ENCODE data around the gene PPM1B.
A peak's percentile ranks its signal among the peaks of the same experiment; 100 is the strongest.

Gene PPM1B

GRCh38 chr2:44210362-44210761 is 41.7 kb downstream of the PPM1B start:
- Histone ChIP-seq H3K27ac (ENCODE audit: insufficient read depth, low read depth, low read length, poor library complexity, severe bottlenecking) (no peak overlapping the region), H3K4me3 (ENCODE audit: insufficient read depth, low read depth, low read length) (no peak overlapping the region), H3K27me3 (ENCODE audit: control insufficient read depth, insufficient read depth, low read length, poor library complexity, severe bottlenecking) (no peaks in the 10 kb centered on the region), H3K4me1 (ENCODE audit: control insufficient read depth, insufficient read depth, low read length) (no peaks in the 10 kb centered on the region), H3K36me3 (ENCODE audit: control insufficient read depth, insufficient read depth, low read length) (no peaks in the 10 kb centered on the region), H3K9me3 (ENCODE audit: control insufficient read depth, low read length) (no peaks in the 10 kb centered on the region)
- WGBS, 2 experiments = 88 to 100% methylated on average over 2 of the region's 2 CpGs

- H3K27ac ChIP-seq (ENCODE audit: insufficient read depth, low read depth, low read length, poor library complexity, severe bottlenecking) = no peak overlapping the region
- H3K4me3 ChIP-seq (ENCODE audit: insufficient read depth, low read depth, low read length) = no peak overlapping the region
- H3K27me3 ChIP-seq (ENCODE audit: control insufficient read depth, insufficient read depth, low read length, poor library complexity, severe bottlenecking) = no peaks in the 10 kb centered on the region
- H3K36me3 ChIP-seq (ENCODE audit: control insufficient read depth, insufficient read depth, low read length) = no peaks in the 10 kb centered on the region
- H3K9me3 ChIP-seq (ENCODE audit: control insufficient read depth, low read length) = no peaks in the 10 kb centered on the region
- H3K4me1 ChIP-seq (ENCODE audit: control insufficient read depth, insufficient read depth, low read length) = no peaks in the 10 kb centered on the region
These were observed 42.5 kb downstream of the PPM1B start for GRCh38 chr2:44211183-44211582.

GRCh38 chr2:44212302-44212701 is 43.6 kb downstream of the PPM1B start:
- Histone ChIP-seq H3K36me3 (ENCODE audit: control insufficient read depth, insufficient read depth, low read length) (no peaks in the 10 kb centered on the region), H3K27me3 (ENCODE audit: control insufficient read depth, insufficient read depth, low read length, poor library complexity, severe bottlenecking) (no peaks in the 10 kb centered on the region), H3K27ac (ENCODE audit: insufficient read depth, low read depth, low read length, poor library complexity, severe bottlenecking) (no peak overlapping the region), H3K9me3 (ENCODE audit: control insufficient read depth, low read length) (no peaks in the 10 kb centered on the region), H3K4me3 (ENCODE audit: insufficient read depth, low read depth, low read length) (no peak overlapping the region), H3K4me1 (ENCODE audit: control insufficient read depth, insufficient read depth, low read length) (no peaks in the 10 kb centered on the region)
- WGBS, 2 experiments = 93 to 97% methylated on average over 4 of the region's 4 CpGs

- no peaks in the 10 kb centered on the region for H3K36me3 ChIP-seq (ENCODE audit: control insufficient read depth, insufficient read depth, low read length)
- H3K4me1 ChIP-seq (ENCODE audit: control insufficient read depth, insufficient read depth, low read length) = no peaks in the 10 kb centered on the region
- no peaks in the 10 kb centered on the region for H3K27me3 ChIP-seq (ENCODE audit: control insufficient read depth, insufficient read depth, low read length, poor library complexity, severe bottlenecking)
- H3K4me3 ChIP-seq (ENCODE audit: insufficient read depth, low read depth, low read length) = no peak overlapping the region
- H3K27ac ChIP-seq (ENCODE audit: insufficient read depth, low read depth, low read length, poor library complexity, severe bottlenecking) = no peak overlapping the region
- no peaks in the 10 kb centered on the region for H3K9me3 ChIP-seq (ENCODE audit: control insufficient read depth, low read length)
- WGBS, 2 experiments = 96 to 97% methylated on average over 2 of the region's 2 CpGs
These were observed 47.2 kb downstream of the PPM1B start for GRCh38 chr2:44215827-44216226.

- no peaks in the 10 kb centered on the region for H3K4me1 ChIP-seq (ENCODE audit: control insufficient read depth, insufficient read depth, low read length)
- H3K27ac ChIP-seq (ENCODE audit: insufficient read depth, low read depth, low read length, poor library complexity, severe bottlenecking) = no peak overlapping the region
- H3K36me3 ChIP-seq (ENCODE audit: control insufficient read depth, insufficient read depth, low read length) = no peaks in the 10 kb centered on the region
- no peaks in the 10 kb centered on the region for H3K9me3 ChIP-seq (ENCODE audit: control insufficient read depth, low read length)
- 100% methylated on average over 1 to 2 of the region's 2 CpGs for WGBS, 2 experiments
- no peaks in the 10 kb centered on the region for H3K27me3 ChIP-seq (ENCODE audit: control insufficient read depth, insufficient read depth, low read length, poor library complexity, severe bottlenecking)
- H3K4me3 ChIP-seq (ENCODE audit: insufficient read depth, low read depth, low read length) = no peak overlapping the region
These were observed 50.1 kb downstream of the PPM1B start for GRCh38 chr2:44218771-44219170.

DNA sequence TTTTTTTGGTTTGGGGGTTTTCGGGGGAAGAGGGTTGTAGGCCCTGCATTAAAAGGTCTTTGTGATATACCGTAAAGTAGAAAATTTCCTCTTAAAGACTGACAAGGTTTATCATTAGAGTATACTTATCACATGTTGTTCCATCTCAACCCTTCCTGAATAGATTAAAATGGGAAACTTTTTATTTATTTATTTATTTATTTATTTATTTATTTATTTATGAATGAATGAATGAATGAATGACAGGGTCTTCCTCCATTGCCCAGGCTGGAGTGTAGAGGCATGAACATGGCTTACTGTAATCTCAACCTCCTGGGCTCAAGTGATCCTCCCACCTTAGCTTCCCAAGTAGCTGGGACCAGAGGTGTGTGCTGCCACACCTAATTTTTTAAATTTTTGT is 58.1 kb downstream of the PPM1B start:
- no peaks in the 10 kb centered on the region for H3K9me3 ChIP-seq (ENCODE audit: control insufficient read depth, low read length)

DNA sequence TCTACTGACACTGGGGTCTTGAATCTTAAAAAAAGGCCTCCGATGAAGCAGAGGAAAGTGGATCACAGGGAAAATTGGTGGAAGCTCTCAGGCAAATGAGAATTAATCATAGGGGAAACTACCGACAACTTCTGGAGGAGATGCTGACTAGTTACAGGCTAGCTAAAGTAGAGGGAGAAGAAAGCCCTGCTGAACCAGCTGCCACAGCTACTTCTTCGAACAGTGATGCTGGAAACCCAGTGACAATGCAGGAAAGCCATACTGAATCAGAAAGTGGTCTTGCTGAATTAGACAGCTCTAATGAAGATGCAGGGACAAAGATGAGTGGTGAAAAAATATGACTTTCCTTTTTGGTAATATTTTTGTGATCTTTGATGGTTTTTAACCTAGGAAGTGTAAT is 61.7 kb downstream of the PPM1B start:
- WGBS, 2 experiments = 82 to 86% methylated on average over 3 of the region's 3 CpGs
- Histone ChIP-seq H3K9me3 (ENCODE audit: control insufficient read depth, low read length) (no peaks in the 10 kb centered on the region), H3K4me1 (ENCODE audit: control insufficient read depth, insufficient read depth, low read length) (no peaks in the 10 kb centered on the region), H3K36me3 (ENCODE audit: control insufficient read depth, insufficient read depth, low read length) (no peaks in the 10 kb centered on the region), H3K27ac (ENCODE audit: insufficient read depth, low read depth, low read length, poor library complexity, severe bottlenecking) (no peak overlapping the region), H3K27me3 (ENCODE audit: control insufficient read depth, insufficient read depth, low read length, poor library complexity, severe bottlenecking) (no peaks in the 10 kb centered on the region), H3K4me3 (ENCODE audit: insufficient read depth, low read depth, low read length) (no peak overlapping the region)

More for the DNA sequence above, 58.1 kb downstream of the PPM1B start:
- H3K27ac ChIP-seq (ENCODE audit: insufficient read depth, low read depth, low read length, poor library complexity, severe bottlenecking) = no peak overlapping the region
- WGBS, 2 experiments = no CpG with 5 or more reads among the region's 2 CpGs
- H3K4me1 ChIP-seq (ENCODE audit: control insufficient read depth, insufficient read depth, low read length) = no peaks in the 10 kb centered on the region
- H3K27me3 ChIP-seq (ENCODE audit: control insufficient read depth, insufficient read depth, low read length, poor library complexity, severe bottlenecking) = no peaks in the 10 kb centered on the region
- no peak overlapping the region for H3K4me3 ChIP-seq (ENCODE audit: insufficient read depth, low read depth, low read length)
- no peaks in the 10 kb centered on the region for H3K36me3 ChIP-seq (ENCODE audit: control insufficient read depth, insufficient read depth, low read length)

DNA sequence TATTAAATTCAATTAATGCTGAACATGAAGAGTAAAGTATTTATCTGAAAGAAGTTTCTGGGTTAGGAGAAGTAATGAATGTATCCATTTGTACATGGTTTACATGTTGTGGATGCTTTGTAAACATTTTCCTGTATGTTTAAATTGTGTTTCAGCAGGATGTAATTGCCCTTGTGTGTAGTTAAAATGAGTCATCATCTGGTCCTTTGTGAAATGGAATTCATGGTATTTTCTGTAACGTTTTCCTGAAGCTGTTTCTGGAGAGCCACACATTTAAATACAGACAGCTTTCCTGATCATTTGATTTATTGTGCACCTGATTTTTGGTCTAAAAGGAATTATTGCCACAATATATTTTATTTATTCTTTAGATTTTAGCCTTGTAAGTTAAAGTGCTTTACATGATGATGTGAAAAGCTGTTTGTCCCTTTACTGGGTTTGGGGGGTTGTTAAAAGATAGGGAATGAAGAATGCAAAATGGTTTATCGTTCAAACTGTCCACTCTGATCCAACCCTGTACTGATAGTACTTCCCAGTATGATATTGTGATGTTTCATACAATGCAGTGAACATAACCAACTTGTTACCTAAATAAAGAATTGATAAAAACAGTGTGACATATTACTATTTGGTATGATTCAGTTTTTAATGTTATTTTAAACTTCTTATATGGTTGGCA is 64.9 kb downstream of the PPM1B start:
- H3K36me3 ChIP-seq (ENCODE audit: control insufficient read depth, insufficient read depth, low read length) = no peaks in the 10 kb centered on the region
- H3K4me1 ChIP-seq (ENCODE audit: control insufficient read depth, insufficient read depth, low read length) = no peaks in the 10 kb centered on the region
- no peaks in the 10 kb centered on the region for H3K9me3 ChIP-seq (ENCODE audit: control insufficient read depth, low read length)
- no peak overlapping the region for H3K4me3 ChIP-seq (ENCODE audit: insufficient read depth, low read depth, low read length)
- 22 to 50% methylated on average over 1 to 2 of the region's 2 CpGs for WGBS, 2 experiments
- H3K27ac ChIP-seq (ENCODE audit: insufficient read depth, low read depth, low read length, poor library complexity, severe bottlenecking) = peak overlapping the region; percentile 27
- no peaks in the 10 kb centered on the region for H3K27me3 ChIP-seq (ENCODE audit: control insufficient read depth, insufficient read depth, low read length, poor library complexity, severe bottlenecking)

DNA sequence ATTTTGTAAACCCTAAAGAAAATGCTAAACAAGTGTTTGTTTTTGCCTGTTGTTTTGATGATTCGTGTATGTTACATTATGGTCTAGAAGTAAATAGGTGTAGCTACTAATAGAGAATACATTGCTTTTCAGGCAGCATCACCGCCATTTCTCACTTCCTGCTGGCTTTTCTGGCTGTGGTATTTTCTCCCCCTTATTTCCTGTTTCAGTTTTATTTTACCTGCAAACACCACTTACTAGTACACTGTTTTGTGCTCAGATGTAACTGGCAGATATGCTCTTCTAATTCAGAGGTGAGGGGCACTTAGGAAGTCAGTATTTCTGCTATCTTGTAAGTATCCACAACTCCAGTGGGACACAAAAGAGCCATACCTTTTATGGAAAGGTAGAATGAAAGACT is 68.5 kb downstream of the PPM1B start:
- Histone ChIP-seq H3K4me3 (ENCODE audit: insufficient read depth, low read depth, low read length) (no peak overlapping the region), H3K4me1 (ENCODE audit: control insufficient read depth, insufficient read depth, low read length) (no peaks in the 10 kb centered on the region), H3K27ac (ENCODE audit: insufficient read depth, low read depth, low read length, poor library complexity, severe bottlenecking) (no peak overlapping the region), H3K36me3 (ENCODE audit: control insufficient read depth, insufficient read depth, low read length) (no peaks in the 10 kb centered on the region), H3K27me3 (ENCODE audit: control insufficient read depth, insufficient read depth, low read length, poor library complexity, severe bottlenecking) (no peaks in the 10 kb centered on the region), H3K9me3 (ENCODE audit: control insufficient read depth, low read length) (no peaks in the 10 kb centered on the region)
- 92% methylated on average over 2 of the region's 2 CpGs for WGBS, 2 experiments

DNA sequence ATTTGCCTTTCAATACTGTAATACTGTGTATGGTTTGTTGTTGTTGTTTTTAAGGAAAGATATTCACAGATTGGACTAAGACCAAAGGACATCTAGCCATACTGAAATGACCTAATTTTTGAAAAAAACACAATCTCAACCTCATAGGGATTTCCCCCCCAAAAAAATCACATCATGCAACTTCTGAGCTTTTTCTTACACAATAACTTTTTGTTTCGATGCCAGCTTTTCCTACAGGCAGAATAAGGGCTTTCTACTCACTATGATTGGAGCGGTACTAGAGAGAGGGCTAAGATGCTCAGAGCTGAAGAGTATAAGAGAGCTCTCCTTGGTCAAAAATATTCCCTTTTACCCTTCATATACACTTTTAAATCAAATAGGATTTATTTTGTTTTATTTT is 74.2 kb downstream of the PPM1B start:
- Histone ChIP-seq H3K4me3 (ENCODE audit: insufficient read depth, low read depth, low read length) (no peak overlapping the region), H3K27me3 (ENCODE audit: control insufficient read depth, insufficient read depth, low read length, poor library complexity, severe bottlenecking) (no peaks in the 10 kb centered on the region), H3K27ac (ENCODE audit: insufficient read depth, low read depth, low read length, poor library complexity, severe bottlenecking) (no peak overlapping the region), H3K4me1 (ENCODE audit: control insufficient read depth, insufficient read depth, low read length) (no peaks in the 10 kb centered on the region), H3K9me3 (ENCODE audit: control insufficient read depth, low read length) (no peaks in the 10 kb centered on the region), H3K36me3 (ENCODE audit: control insufficient read depth, insufficient read depth, low read length) (no peaks in the 10 kb centered on the region)
- WGBS, 2 experiments = 88 to 100% methylated on average over 1 to 2 of the region's 2 CpGs

All from ectodermal cell (in vitro differentiated cells).